ENCODE measurements around the gene SIRT1.

Gene SIRT1

GRCh38 chr10:67917169-67917568 lies 32.7 kb downstream of the SIRT1 start:
- Histone ChIP-seq H3K36me3 (ENCODE audit: control insufficient read depth in 1 of 2, insufficient read depth in 2 of 2, low read length in 2 of 2) (peaks cover 33 to 47% of the 10 kb centered on the region in 2 donors), H3K9ac (ENCODE audit: low read depth in 1 of 2, low read length in 2 of 2) (no peak overlapping the region), H3K4me1 (ENCODE audit: control insufficient read depth in 1 of 2, insufficient read depth in 2 of 2, low read length in 2 of 2) (no peaks in the 10 kb centered on the region), H3K27ac (ENCODE audit: low read depth, low read length) (no peak overlapping the region), H3K4me3 (ENCODE audit: low read depth in 1 of 2, low read length in 2 of 2) (no peak overlapping the region), H3K9me3 (ENCODE audit: control insufficient read depth in 1 of 2, low read length in 2 of 2) (no peaks in the 10 kb centered on the region), H3K27me3 (ENCODE audit: control insufficient read depth in 1 of 2, insufficient read depth in 2 of 2, low read length in 2 of 2) (no peaks in the 10 kb centered on the region)

DNA sequence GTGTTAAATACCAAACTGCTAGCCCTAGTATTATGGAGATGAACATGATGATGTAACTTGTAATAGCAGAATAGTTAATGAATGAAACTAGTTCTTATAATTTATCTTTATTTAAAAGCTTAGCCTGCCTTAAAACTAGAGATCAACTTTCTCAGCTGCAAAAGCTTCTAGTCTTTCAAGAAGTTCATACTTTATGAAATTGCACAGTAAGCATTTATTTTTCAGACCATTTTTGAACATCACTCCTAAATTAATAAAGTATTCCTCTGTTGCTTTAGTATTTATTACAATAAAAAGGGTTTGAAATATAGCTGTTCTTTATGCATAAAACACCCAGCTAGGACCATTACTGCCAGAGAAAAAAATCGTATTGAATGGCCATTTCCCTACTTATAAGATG lies 33.2 kb downstream of the SIRT1 start:
- Histone ChIP-seq H3K27me3 (ENCODE audit: control insufficient read depth in 1 of 2, insufficient read depth in 2 of 2, low read length in 2 of 2) (no peaks in the 10 kb centered on the region), H3K4me3 (ENCODE audit: low read depth in 1 of 2, low read length in 2 of 2) (no peak overlapping the region), H3K4me1 (ENCODE audit: control insufficient read depth in 1 of 2, insufficient read depth in 2 of 2, low read length in 2 of 2) (no peaks in the 10 kb centered on the region), H3K9ac (ENCODE audit: low read depth in 1 of 2, low read length in 2 of 2) (no peak overlapping the region), H3K36me3 (ENCODE audit: control insufficient read depth in 1 of 2, insufficient read depth in 2 of 2, low read length in 2 of 2) (peaks cover 30 to 42% of the 10 kb centered on the region in 2 donors), H3K27ac (ENCODE audit: low read depth, low read length) (no peak overlapping the region), H3K9me3 (ENCODE audit: control insufficient read depth in 1 of 2, low read length in 2 of 2) (no peaks in the 10 kb centered on the region)

- Histone ChIP-seq H3K36me3 (ENCODE audit: control insufficient read depth in 1 of 2, insufficient read depth in 2 of 2, low read length in 2 of 2) (peaks cover 20 to 24% of the 10 kb centered on the region in 2 donors), H3K27ac (ENCODE audit: low read depth, low read length) (no peak overlapping the region), H3K4me3 (ENCODE audit: low read depth in 1 of 2, low read length in 2 of 2) (no peak overlapping the region)
Measured at GRCh38 chr10:67921065-67921464, 36.6 kb downstream of the SIRT1 start.

DNA sequence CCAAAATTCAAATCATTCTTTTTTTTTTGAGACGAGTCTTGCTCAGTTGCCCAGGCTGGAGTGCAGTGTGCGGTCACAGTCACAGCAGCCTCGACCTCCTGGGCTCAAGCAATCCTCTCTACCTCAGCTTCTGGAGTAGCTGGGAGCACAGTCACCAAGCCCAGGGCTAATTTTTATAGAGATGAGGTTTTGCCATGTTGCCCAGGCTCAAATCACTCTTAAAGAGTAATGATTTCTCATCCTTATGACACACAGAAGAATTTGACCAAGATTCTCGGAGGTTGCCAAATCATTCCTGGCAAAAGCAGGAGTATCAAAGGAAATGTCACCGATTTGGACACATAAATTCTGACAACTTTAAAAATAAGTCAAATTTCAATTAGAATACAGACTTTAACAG lies 39.1 kb downstream of the SIRT1 start:
- Histone ChIP-seq H3K36me3 (ENCODE audit: control insufficient read depth in 1 of 2, insufficient read depth in 2 of 2, low read length in 2 of 2) (peaks cover 16 to 27% of the 10 kb centered on the region in 2 donors), H3K27ac (ENCODE audit: low read depth, low read length) (no peak overlapping the region), H3K9ac (ENCODE audit: low read depth in 1 of 2, low read length in 2 of 2) (no peak overlapping the region), H3K9me3 (ENCODE audit: control insufficient read depth in 1 of 2, low read length in 2 of 2) (no peaks in the 10 kb centered on the region), H3K4me3 (ENCODE audit: low read depth in 1 of 2, low read length in 2 of 2) (no peak overlapping the region), H3K27me3 (ENCODE audit: control insufficient read depth in 1 of 2, insufficient read depth in 2 of 2, low read length in 2 of 2) (no peaks in the 10 kb centered on the region), H3K4me1 (ENCODE audit: control insufficient read depth in 1 of 2, insufficient read depth in 2 of 2, low read length in 2 of 2) (no peaks in the 10 kb centered on the region)

More at GRCh38 chr10:67921065-67921464, 36.6 kb downstream of the SIRT1 start:
- Histone ChIP-seq H3K9me3 (ENCODE audit: control insufficient read depth in 1 of 2, low read length in 2 of 2) (no peaks in the 10 kb centered on the region), H3K27me3 (ENCODE audit: control insufficient read depth in 1 of 2, insufficient read depth in 2 of 2, low read length in 2 of 2) (no peaks in the 10 kb centered on the region), H3K4me1 (ENCODE audit: control insufficient read depth in 1 of 2, insufficient read depth in 2 of 2, low read length in 2 of 2) (no peaks in the 10 kb centered on the region), H3K9ac (ENCODE audit: low read depth in 1 of 2, low read length in 2 of 2) (no peak overlapping the region)

GRCh38 chr10:67924136-67924535 lies 39.7 kb downstream of the SIRT1 start:
- H3K27ac ChIP-seq (ENCODE audit: low read depth, low read length) = no peak overlapping the region
- no peaks in the 10 kb centered on the region for H3K9me3 ChIP-seq (ENCODE audit: control insufficient read depth in 1 of 2, low read length in 2 of 2)
- H3K9ac ChIP-seq (ENCODE audit: low read depth in 1 of 2, low read length in 2 of 2) = no peak overlapping the region
- H3K27me3 ChIP-seq (ENCODE audit: control insufficient read depth in 1 of 2, insufficient read depth in 2 of 2, low read length in 2 of 2) = no peaks in the 10 kb centered on the region
- H3K4me1 ChIP-seq (ENCODE audit: control insufficient read depth in 1 of 2, insufficient read depth in 2 of 2, low read length in 2 of 2) = no peaks in the 10 kb centered on the region
- no peak overlapping the region for H3K4me3 ChIP-seq (ENCODE audit: low read depth in 1 of 2, low read length in 2 of 2)
- H3K36me3 ChIP-seq (ENCODE audit: control insufficient read depth in 1 of 2, insufficient read depth in 2 of 2, low read length in 2 of 2) = peaks cover 16 to 25% of the 10 kb centered on the region in 2 donors

DNA sequence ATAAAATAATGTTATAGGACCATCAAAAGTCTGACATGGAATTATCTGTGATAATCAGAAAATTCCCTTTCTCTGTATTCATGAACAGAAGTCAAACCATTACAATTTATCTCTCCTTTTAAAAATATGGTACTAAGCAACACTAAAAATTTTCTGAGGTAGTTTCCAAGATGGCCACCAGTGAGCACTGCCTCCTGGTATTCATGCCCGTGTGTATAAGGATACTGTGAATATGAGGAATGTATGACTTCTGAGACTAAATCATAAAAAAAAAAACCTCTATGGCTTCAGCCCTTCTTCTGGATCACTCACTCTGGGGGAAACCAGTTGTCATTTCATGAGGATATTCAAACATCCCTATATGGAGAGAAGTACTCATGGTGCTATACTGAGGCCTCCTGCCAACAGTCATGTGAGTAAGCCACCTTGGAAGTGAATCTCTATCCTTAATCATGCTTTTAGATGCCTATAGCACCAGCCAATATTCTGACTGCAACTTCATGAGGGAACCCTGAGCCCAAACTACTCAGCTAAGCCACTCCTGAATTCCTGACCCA lies 41.1 kb downstream of the SIRT1 start:
- no peaks in the 10 kb centered on the region for H3K27me3 ChIP-seq (ENCODE audit: control insufficient read depth in 1 of 2, insufficient read depth in 2 of 2, low read length in 2 of 2)
- no peak overlapping the region for H3K4me3 ChIP-seq (ENCODE audit: low read depth in 1 of 2, low read length in 2 of 2)
- no peak overlapping the region for H3K27ac ChIP-seq (ENCODE audit: low read depth, low read length)
- H3K36me3 ChIP-seq (ENCODE audit: control insufficient read depth in 1 of 2, insufficient read depth in 2 of 2, low read length in 2 of 2) = peaks cover 11 to 29% of the 10 kb centered on the region in 2 donors
- no peaks in the 10 kb centered on the region for H3K9me3 ChIP-seq (ENCODE audit: control insufficient read depth in 1 of 2, low read length in 2 of 2)
- no peak overlapping the region for H3K9ac ChIP-seq (ENCODE audit: low read depth in 1 of 2, low read length in 2 of 2)
- H3K4me1 ChIP-seq (ENCODE audit: control insufficient read depth in 1 of 2, insufficient read depth in 2 of 2, low read length in 2 of 2) = no peaks in the 10 kb centered on the region

GRCh38 chr10:67926951-67927350 lies 42.5 kb downstream of the SIRT1 start:
- H3K36me3 ChIP-seq (ENCODE audit: control insufficient read depth in 1 of 2, insufficient read depth in 2 of 2, low read length in 2 of 2) = peaks cover 11 to 35% of the 10 kb centered on the region in 2 donors
- no peak overlapping the region for H3K27ac ChIP-seq (ENCODE audit: low read depth, low read length)
- H3K9me3 ChIP-seq (ENCODE audit: control insufficient read depth in 1 of 2, low read length in 2 of 2) = no peaks in the 10 kb centered on the region

DNA sequence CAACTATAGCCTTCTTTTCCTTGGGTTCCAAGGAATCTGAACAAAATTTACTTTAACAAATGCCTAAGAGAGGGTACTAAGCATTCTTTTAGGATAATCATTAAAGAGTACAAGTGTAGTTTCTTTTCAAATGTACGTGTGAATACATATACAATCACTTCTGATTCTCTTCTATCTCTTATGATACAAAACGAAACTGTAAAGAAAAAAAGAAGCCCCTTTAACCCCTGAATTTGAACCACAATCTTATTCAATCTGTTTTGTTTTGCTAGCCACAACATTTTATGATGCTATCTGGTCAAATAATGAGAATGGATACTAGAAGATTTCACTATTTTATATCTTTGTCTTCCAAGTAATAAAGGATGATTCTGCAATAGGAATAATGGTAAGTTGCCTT lies 48.7 kb downstream of the SIRT1 start:
- Histone ChIP-seq H3K4me3 (ENCODE audit: low read depth in 1 of 2, low read length in 2 of 2) (no peak overlapping the region), H3K4me1 (ENCODE audit: control insufficient read depth in 1 of 2, insufficient read depth in 2 of 2, low read length in 2 of 2) (no peaks in the 10 kb centered on the region), H3K27me3 (ENCODE audit: control insufficient read depth in 1 of 2, insufficient read depth in 2 of 2, low read length in 2 of 2) (no peaks in the 10 kb centered on the region), H3K36me3 (ENCODE audit: control insufficient read depth in 1 of 2, insufficient read depth in 2 of 2, low read length in 2 of 2) (peaks cover 6 to 43% of the 10 kb centered on the region in 2 donors), H3K9me3 (ENCODE audit: control insufficient read depth in 1 of 2, low read length in 2 of 2) (no peaks in the 10 kb centered on the region), H3K9ac (ENCODE audit: low read depth in 1 of 2, low read length in 2 of 2) (no peak overlapping the region), H3K27ac (ENCODE audit: low read depth, low read length) (no peak overlapping the region)

More at GRCh38 chr10:67926951-67927350, 42.5 kb downstream of the SIRT1 start:
- H3K4me3 ChIP-seq (ENCODE audit: low read depth in 1 of 2, low read length in 2 of 2) = no peak overlapping the region
- no peaks in the 10 kb centered on the region for H3K27me3 ChIP-seq (ENCODE audit: control insufficient read depth in 1 of 2, insufficient read depth in 2 of 2, low read length in 2 of 2)
- H3K9ac ChIP-seq (ENCODE audit: low read depth in 1 of 2, low read length in 2 of 2) = no peak overlapping the region
- H3K4me1 ChIP-seq (ENCODE audit: control insufficient read depth in 1 of 2, insufficient read depth in 2 of 2, low read length in 2 of 2) = no peaks in the 10 kb centered on the region

DNA sequence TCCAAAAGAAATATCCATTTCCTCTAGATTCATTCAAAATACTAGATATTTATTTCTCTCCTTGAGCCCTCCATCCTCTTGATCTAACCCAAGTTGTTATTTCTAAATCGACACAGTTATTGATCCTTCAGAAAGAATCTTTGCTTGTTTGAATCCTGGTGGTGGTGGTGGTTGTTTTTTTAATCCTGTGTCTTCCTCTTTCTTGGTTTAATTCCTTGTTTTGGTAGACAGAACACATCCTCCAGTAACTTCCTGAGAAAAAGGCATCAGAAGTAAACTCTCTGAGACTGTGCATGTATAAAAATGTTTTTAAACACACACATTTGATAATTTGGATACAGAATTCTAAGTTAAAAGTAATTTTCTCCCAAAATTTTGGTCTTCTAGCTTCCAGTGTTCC lies 49.9 kb downstream of the SIRT1 start:
- H3K4me3 ChIP-seq (ENCODE audit: low read depth in 1 of 2, low read length in 2 of 2) = no peak overlapping the region
- H3K36me3 ChIP-seq (ENCODE audit: control insufficient read depth in 1 of 2, insufficient read depth in 2 of 2, low read length in 2 of 2) = peaks cover 6 to 41% of the 10 kb centered on the region in 2 donors
- no peaks in the 10 kb centered on the region for H3K27me3 ChIP-seq (ENCODE audit: control insufficient read depth in 1 of 2, insufficient read depth in 2 of 2, low read length in 2 of 2)
- no peaks in the 10 kb centered on the region for H3K9me3 ChIP-seq (ENCODE audit: control insufficient read depth in 1 of 2, low read length in 2 of 2)
- H3K9ac ChIP-seq (ENCODE audit: low read depth in 1 of 2, low read length in 2 of 2) = no peak overlapping the region
- no peak overlapping the region for H3K27ac ChIP-seq (ENCODE audit: low read depth, low read length)
- H3K4me1 ChIP-seq (ENCODE audit: control insufficient read depth in 1 of 2, insufficient read depth in 2 of 2, low read length in 2 of 2) = no peaks in the 10 kb centered on the region

DNA sequence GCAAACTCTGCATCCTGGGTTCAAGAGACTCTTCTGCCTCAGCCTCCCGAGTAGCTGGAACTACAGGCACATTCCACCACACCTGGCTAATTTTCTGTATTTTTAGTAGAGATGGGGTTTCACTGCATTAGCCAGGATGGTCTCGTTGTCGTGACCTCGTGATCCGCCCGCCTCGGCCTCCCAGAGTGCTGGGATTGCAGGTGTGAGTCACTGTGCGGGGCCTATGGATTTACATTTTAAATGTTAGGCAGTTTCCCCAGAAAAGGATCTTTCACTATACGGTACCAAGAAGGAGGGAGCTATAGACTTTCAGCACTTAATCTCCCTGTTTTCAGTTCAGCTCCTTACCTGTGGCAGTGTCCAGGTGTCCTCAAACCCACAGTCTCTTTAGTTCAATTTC lies 50.8 kb downstream of the SIRT1 start:
- no peak overlapping the region for H3K27ac ChIP-seq (ENCODE audit: low read depth, low read length)
- H3K9me3 ChIP-seq (ENCODE audit: control insufficient read depth in 1 of 2, low read length in 2 of 2) = no peaks in the 10 kb centered on the region
- no peak overlapping the region for H3K4me3 ChIP-seq (ENCODE audit: low read depth in 1 of 2, low read length in 2 of 2)
- no peak overlapping the region for H3K9ac ChIP-seq (ENCODE audit: low read depth in 1 of 2, low read length in 2 of 2)
- H3K36me3 ChIP-seq (ENCODE audit: control insufficient read depth in 1 of 2, insufficient read depth in 2 of 2, low read length in 2 of 2) = peaks cover 6 to 41% of the 10 kb centered on the region in 2 donors
- no peaks in the 10 kb centered on the region for H3K4me1 ChIP-seq (ENCODE audit: control insufficient read depth in 1 of 2, insufficient read depth in 2 of 2, low read length in 2 of 2)
- no peaks in the 10 kb centered on the region for H3K27me3 ChIP-seq (ENCODE audit: control insufficient read depth in 1 of 2, insufficient read depth in 2 of 2, low read length in 2 of 2)

DNA sequence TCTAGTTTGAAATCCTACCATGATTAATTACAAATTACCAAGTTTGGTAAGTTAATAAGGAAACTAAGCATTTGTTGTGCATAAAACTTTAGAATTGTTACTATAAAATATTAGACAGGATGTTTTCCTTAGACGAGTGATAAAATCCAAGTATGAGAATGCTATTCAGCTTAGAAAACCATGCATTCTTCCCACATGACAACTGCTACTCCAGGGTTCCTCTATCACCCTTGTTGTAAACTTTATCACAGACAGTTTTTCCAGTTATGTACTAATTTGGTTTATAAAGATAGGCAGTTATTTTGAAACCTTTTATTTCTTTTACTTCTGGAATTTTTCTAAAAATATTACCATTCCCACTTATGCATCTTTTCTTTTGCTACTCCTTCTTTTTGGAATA lies 52.0 kb downstream of the SIRT1 start:
- no peaks in the 10 kb centered on the region for H3K9me3 ChIP-seq (ENCODE audit: control insufficient read depth in 1 of 2, low read length in 2 of 2)
- H3K4me3 ChIP-seq (ENCODE audit: low read depth in 1 of 2, low read length in 2 of 2) = no peak overlapping the region
- peaks cover 6 to 35% of the 10 kb centered on the region in 2 donors for H3K36me3 ChIP-seq (ENCODE audit: control insufficient read depth in 1 of 2, insufficient read depth in 2 of 2, low read length in 2 of 2)
- H3K9ac ChIP-seq (ENCODE audit: low read depth in 1 of 2, low read length in 2 of 2) = no peak overlapping the region
- H3K27me3 ChIP-seq (ENCODE audit: control insufficient read depth in 1 of 2, insufficient read depth in 2 of 2, low read length in 2 of 2) = no peaks in the 10 kb centered on the region
- no peaks in the 10 kb centered on the region for H3K4me1 ChIP-seq (ENCODE audit: control insufficient read depth in 1 of 2, insufficient read depth in 2 of 2, low read length in 2 of 2)
- no peak overlapping the region for H3K27ac ChIP-seq (ENCODE audit: low read depth, low read length)

Measured in duodenal mucosa (tissue), 2 donors.